Adipose tissue (tissue), 3 donors: ENCODE measurements around the gene KRT33B. TPM values are rescaled to one million over a fixed set of nuclear protein-coding genes. Genes with fewer than 3 reads are reported as not detected.

Experiments used
- polyA plus RNA-seq, 3 donors: library from polyadenylated mRNA; stranded (reverse); fragments of 200-250 nt; gene quantifications; one replicate each; pipeline ENCODE4 v1.2.3, GENCODE V29; 2013
- donor health status: healthy with polysubstance abuse.
- donor health status: Bipolar disorder and iron deficiency.
- donor health status: healthy.

Gene KRT33B
- polyA plus RNA-seq, 3 donors: not detected

Other genes starting within 250 kb of the KRT33B start
- gene KRTAP4-12, start 245.6 kb downstream of the KRT33B start, polyA plus RNA-seq: not detected
- gene KRTAP4-6, start 229.3 kb downstream of the KRT33B start, polyA plus RNA-seq: not detected
- gene KRTAP4-5, start 220.0 kb downstream of the KRT33B start, polyA plus RNA-seq: not detected
- gene KRTAP4-4, start 209.1 kb downstream of the KRT33B start, polyA plus RNA-seq: not detected
- not detected for gene KRTAP4-3, start 201.6 kb downstream of the KRT33B start, polyA plus RNA-seq
- gene KRTAP4-2, start 191.6 kb downstream of the KRT33B start, polyA plus RNA-seq: not detected
- gene KRTAP4-1, start 184.9 kb downstream of the KRT33B start, polyA plus RNA-seq: not detected
- gene KRTAP9-1, start 179.9 kb downstream of the KRT33B start, polyA plus RNA-seq: not detected
- not detected for gene KRTAP9-2, start 143.2 kb downstream of the KRT33B start, polyA plus RNA-seq
- gene KRTAP9-3, start 137.4 kb downstream of the KRT33B start, polyA plus RNA-seq: not detected
- not detected for gene KRTAP9-8, start 131.8 kb downstream of the KRT33B start, polyA plus RNA-seq
- gene KRTAP9-4, start 120.1 kb downstream of the KRT33B start, polyA plus RNA-seq: not detected
- not detected for gene KRTAP9-9, start 114.4 kb downstream of the KRT33B start, polyA plus RNA-seq
- not detected for gene KRTAP9-6, start 104.4 kb downstream of the KRT33B start, polyA plus RNA-seq
- not detected for gene KRTAP9-7, start 94.1 kb downstream of the KRT33B start, polyA plus RNA-seq
- not detected for gene KRTAP29-1, start 67.0 kb downstream of the KRT33B start, polyA plus RNA-seq
- not detected for gene KRTAP16-1, start 60.5 kb downstream of the KRT33B start, polyA plus RNA-seq
- not detected for gene KRTAP17-1, start 54.1 kb downstream of the KRT33B start, polyA plus RNA-seq
- not detected for gene KRT33A, start 19.0 kb downstream of the KRT33B start, polyA plus RNA-seq
- gene KRT34, start 12.5 kb upstream of the KRT33B start, polyA plus RNA-seq: under 1 TPM in 1 of 3 donors, not detected in 2; 0.07 TPM
- not detected for gene KRT31, start 27.8 kb upstream of the KRT33B start, polyA plus RNA-seq
- not detected for gene KRT37, start 54.8 kb upstream of the KRT33B start, polyA plus RNA-seq
- gene KRT38, start 71.2 kb upstream of the KRT33B start, polyA plus RNA-seq: not detected
- under 1 TPM in 1 of 3 donors, not detected in 2; 0.03 TPM for gene KRT32, start 97.6 kb upstream of the KRT33B start, polyA plus RNA-seq
- not detected for gene KRT35, start 111.3 kb upstream of the KRT33B start, polyA plus RNA-seq
- gene KRT36, start 120.1 kb upstream of the KRT33B start, polyA plus RNA-seq: not detected
- 10 to 100 TPM in 1 of 3 donors, 1 to 10 TPM in 2; 2.6 to 53.0 (median 3.2) TPM for gene KRT13, start 135.8 kb upstream of the KRT33B start, polyA plus RNA-seq
- 1 to 10 TPM in 1 of 3 donors, under 1 TPM in 2; 0.11 to 2.1 (median 0.18) TPM for gene KRT15, start 149.1 kb upstream of the KRT33B start, polyA plus RNA-seq
- gene KRT19, start 158.5 kb upstream of the KRT33B start, polyA plus RNA-seq: 100 to 1,000 TPM in 1 of 3 donors, 10 to 100 TPM in 2; 28.9 to 139 (median 29.1) TPM
- not detected for gene KRT9, start 202.2 kb upstream of the KRT33B start, polyA plus RNA-seq
- 1 to 10 TPM in 2 of 3 donors, under 1 TPM in 1; 0.25 to 7.8 (median 1.0) TPM for gene KRT14, start 217.1 kb upstream of the KRT33B start, polyA plus RNA-seq
- gene KRT16, start 243.0 kb upstream of the KRT33B start, polyA plus RNA-seq: 10 to 100 TPM in 1 of 3 donors, 1 to 10 TPM in 1, under 1 TPM in 1; 0.16 to 15.5 (median 4.4) TPM